Endodermal cell (in vitro differentiated cells): ENCODE results near the gene SLC9A8. TPM values are rescaled to one million over a fixed set of nuclear protein-coding genes. Genes with fewer than 3 reads are reported as not detected.

Experiments
- DNase-seq: peaks from one replicate; pipeline ENCODE4 v3.0.0-alpha.2; 2017
- H3K27ac ChIP-seq: 2 replicates; pipeline ENCODE4 v1.5.1; 2013; ENCODE audit warnings: mild to moderate bottlenecking, low read depth, low read length, moderate library complexity
- H3K27me3 ChIP-seq: 2 replicates; pipeline ENCODE4 v1.6.1; 2013; ENCODE audit warnings: mild to moderate bottlenecking, low read length, moderate library complexity; ENCODE audit not compliant: insufficient read depth, control insufficient read depth, poor library complexity, severe bottlenecking
- H3K36me3 ChIP-seq: 2 replicates; pipeline ENCODE4 v1.7.0; 2013; ENCODE audit warnings: mild to moderate bottlenecking, low read length, moderate library complexity; ENCODE audit not compliant: control insufficient read depth, insufficient read depth
- H3K4me1 ChIP-seq: one replicate; pipeline ENCODE4 v1.7.0; 2013; ENCODE audit warnings: low read length; ENCODE audit not compliant: control insufficient read depth, insufficient read depth
- H3K4me3 ChIP-seq: 2 replicates; pipeline ENCODE4 v1.5.1; 2013; ENCODE audit warnings: mild to moderate bottlenecking, low read length, moderate library complexity
- H3K9ac ChIP-seq: 2 replicates; pipeline ENCODE4 v1.6.1; 2013; ENCODE audit warnings: mild to moderate bottlenecking, low read length, moderate library complexity; ENCODE audit not compliant: poor library complexity, severe bottlenecking; ENCODE audit errors: extremely low read depth
- H3K9me3 ChIP-seq: 2 replicates; pipeline ENCODE4 v1.6.1; 2013; ENCODE audit warnings: mild to moderate bottlenecking, low read length, moderate library complexity; ENCODE audit not compliant: control insufficient read depth
- H3K27ac Mint-ChIP-seq: 2 replicates; pipeline ENCODE4 v1.8.0; 2020; ENCODE audit warnings: mixed read lengths
- H3K27me3 Mint-ChIP-seq: 2 replicates; pipeline ENCODE4 v1.8.0; 2021; ENCODE audit warnings: mild to moderate bottlenecking, mixed read lengths; ENCODE audit not compliant: insufficient read depth
- H3K36me3 Mint-ChIP-seq: 2 replicates; pipeline ENCODE4 v1.8.0; 2020; ENCODE audit warnings: low read depth, mixed read lengths
- H3K4me1 Mint-ChIP-seq: 2 replicates; pipeline ENCODE4 v1.8.0; 2020; ENCODE audit warnings: mixed read lengths
- H3K4me3 Mint-ChIP-seq: 2 replicates; pipeline ENCODE4 v1.8.0; 2020; ENCODE audit warnings: mild to moderate bottlenecking, moderate library complexity, mixed read lengths
- H3K9me3 Mint-ChIP-seq: 2 replicates; pipeline ENCODE4 v1.8.0; 2020; ENCODE audit warnings: mild to moderate bottlenecking, mixed read lengths
- CTCF ChIP-seq: fragments of 200-600 bp; sonication (generic); conservative IDR thresholded peaks from 2 replicates; pipeline ENCODE4 v1.5.0; 2021; ENCODE audit warnings: antibody characterized with exemption, mild to moderate bottlenecking
- WGBS, 2 experiments: methylation state at CpG; one replicate each; pipeline versions ENCODE4 v1.1.5 to v1.1.7; 2013; ENCODE audit warnings: missing lambda C conversion rate in 2 of 2, mixed read lengths in 1 of 2; ENCODE audit not compliant: insufficient coverage in 1 of 2, insufficient read length in 1 of 2; 5-methylcytosine and 5-hydroxymethylcytosine counted together
- total RNA-seq, 2 donors: library from RNA; stranded (reverse); fragmentation: NEBNext Ultra II Directional in 1 of 2; extraction: Animal tissue kit (Norgen Biotek cat#: 25700) in 1 of 2; gene quantifications; 2 replicates in 1 of 2; 3 replicates in 1 of 2; pipeline ENCODE4 v1.2.1, GENCODE V29; 2021

Gene SLC9A8
- total RNA-seq, 2 donors from 2014 or later: 8.6 to 10.3 TPM

GRCh38 chr20:49832632-49833327 is 20.2 kb downstream of the SLC9A8 start:
- no peaks in the 10 kb centered on the region for H3K9me3 Mint-ChIP-seq
- H3K36me3 ChIP-seq: peaks cover 8% of the 10 kb centered on the region
- no peaks in the 10 kb centered on the region for H3K4me1 ChIP-seq
- H3K27me3 ChIP-seq: peaks cover 64% of the 10 kb centered on the region
- peaks cover 26% of the 10 kb centered on the region for H3K36me3 Mint-ChIP-seq
- H3K4me1 Mint-ChIP-seq: no peaks in the 10 kb centered on the region
- no peak overlapping the region for H3K9ac ChIP-seq
- no peak overlapping the region for H3K27ac Mint-ChIP-seq
- H3K4me3 Mint-ChIP-seq: no peak overlapping the region
- peaks cover 4% of the 10 kb centered on the region for H3K9me3 ChIP-seq
- H3K27ac ChIP-seq: no peak overlapping the region
- no peak for DNase-seq
- 91 to 95% methylated on average over 12 to 13 of the region's 13 CpGs for WGBS, 2 experiments
- no peak for TF ChIP-seq CTCF
- H3K27me3 Mint-ChIP-seq: peaks cover 78% of the 10 kb centered on the region
- no peak overlapping the region for H3K4me3 ChIP-seq

- no peak overlapping the region for H3K9ac ChIP-seq
- H3K9me3 ChIP-seq: peaks cover 4% of the 10 kb centered on the region
- H3K9me3 Mint-ChIP-seq: no peaks in the 10 kb centered on the region
- peaks cover 26% of the 10 kb centered on the region for H3K36me3 Mint-ChIP-seq
- no peak overlapping the region for H3K4me3 Mint-ChIP-seq
- H3K4me1 ChIP-seq: no peaks in the 10 kb centered on the region
- no peak overlapping the region for H3K27ac Mint-ChIP-seq
- H3K27me3 ChIP-seq: peaks cover 64% of the 10 kb centered on the region
- DNase-seq: no peak
- H3K27ac ChIP-seq: no peak overlapping the region
- H3K27me3 Mint-ChIP-seq: peaks cover 80% of the 10 kb centered on the region
- TF ChIP-seq CTCF: no peak
- H3K4me1 Mint-ChIP-seq: peaks cover under 1% of the 10 kb centered on the region
- H3K4me3 ChIP-seq: no peak overlapping the region
- WGBS, 2 experiments: 85 to 86% methylated on average over 2 to 4 of the region's 4 CpGs
- peaks cover 8% of the 10 kb centered on the region for H3K36me3 ChIP-seq
Measured at GRCh38 chr20:49833483-49833882, 20.9 kb downstream of the SLC9A8 start.

DNA sequence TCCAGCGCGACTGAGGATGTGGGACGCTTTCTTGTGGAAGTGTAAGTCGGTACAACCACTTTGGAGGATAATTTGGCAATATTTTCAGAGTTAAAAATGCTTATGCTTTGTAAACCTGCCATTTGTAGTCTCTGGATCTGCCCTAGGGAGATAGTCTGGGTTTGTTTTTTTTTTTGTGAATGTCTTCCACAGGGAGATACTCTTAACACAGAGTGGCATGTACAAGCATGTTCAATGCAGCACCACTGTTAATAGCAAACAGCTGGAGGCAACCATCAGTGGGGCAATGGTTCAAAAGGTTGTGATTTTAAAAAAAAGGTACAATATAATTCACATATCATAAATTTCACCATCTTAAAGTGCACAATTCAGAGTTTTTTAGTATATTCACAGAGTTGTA is 22.4 kb downstream of the SLC9A8 start:
- DNase-seq: no peak
- H3K4me3 ChIP-seq: no peak overlapping the region
- no peaks in the 10 kb centered on the region for H3K4me1 ChIP-seq
- Mint-ChIP-seq H3K4me3 (no peak overlapping the region), H3K36me3 (peaks cover 18% of the 10 kb centered on the region), H3K9me3 (no peaks in the 10 kb centered on the region), H3K27ac (no peak overlapping the region), H3K27me3 (peaks cover 74% of the 10 kb centered on the region), H3K4me1 (peaks cover 1% of the 10 kb centered on the region)
- H3K27ac ChIP-seq: no peak overlapping the region
- H3K9me3 ChIP-seq: peaks cover 4% of the 10 kb centered on the region
- no peak for TF ChIP-seq CTCF
- no peak overlapping the region for H3K9ac ChIP-seq
- H3K27me3 ChIP-seq: peaks cover 57% of the 10 kb centered on the region
- peaks cover 8% of the 10 kb centered on the region for H3K36me3 ChIP-seq
- 93 to 98% methylated on average over 4 of the region's 4 CpGs for WGBS, 2 experiments
